ENCODE data around the gene GPR179. TPM values are rescaled to one million over a fixed set of nuclear protein-coding genes. Genes with fewer than 3 reads are reported as not detected.

The GPR179 gene
- polyA plus RNA-seq, 2 of the 4 experiments (the other 2 are of a cell fraction): 0.04 to 0.08 TPM

GRCh38 chr17:38351412-38352222 lies 7.9 kb upstream of the GPR179 start, which contains the start of gene SOCS7 (continued):
- no peak for TF ChIP-seq CBX2 (IDR thresholded peaks at IDR 0.05; ENCODE audit: borderline replicate concordance, low read depth)
- peak; percentile 72; the same call in 1 of the 2 replicates for TF ChIP-seq E2F6 (IDR thresholded peaks at IDR 0.05; ENCODE audit: borderline replicate concordance, low read depth)
- TF ChIP-seq MAZ (IDR thresholded peaks at IDR 0.05; ENCODE audit: borderline replicate concordance, low read depth, low read length): no peak
- peak; percentile 99 for TF ChIP-seq PHF8 (IDR thresholded peaks at IDR 0.05; ENCODE audit: borderline replicate concordance, low read depth)
- TF ChIP-seq POLR2A (IDR thresholded peaks at IDR 0.05; ENCODE audit: low read length): peak; percentile 96
- TF ChIP-seq HOXB5 (CRISPR knock-in tag; IDR thresholded peaks at IDR 0.05): peak; percentile 55; the same call in 1 of the 2 replicates
- TF ChIP-seq HOXA7 (CRISPR knock-in tag; IDR thresholded peaks at IDR 0.05): no peak
- TF ChIP-seq TFCP2L1 (CRISPR knock-in tag; IDR thresholded peaks at IDR 0.05): no peak
- TF ChIP-seq EP300 (IDR thresholded peaks at IDR 0.05): no peak
- TF ChIP-seq JUNB (IDR thresholded peaks at IDR 0.05): no peak
- 0 out of 2 replicates have a peak, but pooled peaks have one; percentile 29 for TF ChIP-seq PBX3 (IDR thresholded peaks at IDR 0.05)
- no peak for TF ChIP-seq NFE2L2 (conservative IDR thresholded peaks at IDR 0.05; ENCODE audit: low read length)
- TF ChIP-seq, protein P1, sequence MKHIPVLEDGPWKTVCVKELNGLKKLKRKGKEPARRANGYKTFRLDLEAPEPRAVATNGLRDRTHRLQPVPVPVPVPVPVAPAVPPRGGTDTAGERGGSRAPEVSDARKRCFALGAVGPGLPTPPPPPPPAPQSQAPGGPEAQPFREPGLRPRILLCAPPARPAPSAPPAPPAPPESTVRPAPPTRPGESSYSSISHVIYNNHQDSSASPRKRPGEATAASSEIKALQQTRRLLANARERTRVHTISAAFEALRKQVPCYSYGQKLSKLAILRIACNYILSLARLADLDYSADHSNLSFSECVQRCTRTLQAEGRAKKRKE (CRISPR knock-in tag; IDR thresholded peaks at IDR 0.05; ENCODE audit: low read depth): no peak
- no peak for TF ChIP-seq SMC3 (IDR thresholded peaks at IDR 0.05)
- no peak for TF ChIP-seq ZC3H11A (IDR thresholded peaks at IDR 0.05)
- no peak for TF ChIP-seq HES2 (IDR thresholded peaks at IDR 0.05)
- peak; percentile 83 for TF ChIP-seq HDAC2 (IDR thresholded peaks at IDR 0.05)
- TF ChIP-seq ZSCAN20 (CRISPR knock-in tag; IDR thresholded peaks at IDR 0.05): no peak
- peak; percentile 51; the same call in 1 of the 2 replicates for TF ChIP-seq HOXB13 (CRISPR knock-in tag; IDR thresholded peaks at IDR 0.05; ENCODE audit: low read depth)
- TF ChIP-seq FOXS1 (CRISPR knock-in tag; IDR thresholded peaks at IDR 0.05): no peak
- no peak for TF ChIP-seq RAD21 (conservative IDR thresholded peaks at IDR 0.05 in 1 of 2, IDR thresholded peaks at IDR 0.05 in 1 of 2)
- no peak for TF ChIP-seq MAFK (IDR thresholded peaks at IDR 0.05; ENCODE audit: partially characterized antibody)
- TF ChIP-seq CEBPB (IDR thresholded peaks at IDR 0.05): no peak
- TF ChIP-seq ESRRA (IDR thresholded peaks at IDR 0.05; ENCODE audit: borderline replicate concordance, low read length): no peak
- no peak for TF ChIP-seq RCOR1 (IDR thresholded peaks at IDR 0.05; ENCODE audit: low read depth, low read length)
- no peak for TF ChIP-seq RNF2 (IDR thresholded peaks at IDR 0.05; ENCODE audit: borderline replicate concordance, low read depth)
- TF ChIP-seq ZFP36 (IDR thresholded peaks at IDR 0.05; ENCODE audit: borderline replicate concordance, partially characterized antibody): no peak
- TF ChIP-seq JUN (IDR thresholded peaks at IDR 0.05): peak; percentile 85 to 89
- TF ChIP-seq, protein P2, sequence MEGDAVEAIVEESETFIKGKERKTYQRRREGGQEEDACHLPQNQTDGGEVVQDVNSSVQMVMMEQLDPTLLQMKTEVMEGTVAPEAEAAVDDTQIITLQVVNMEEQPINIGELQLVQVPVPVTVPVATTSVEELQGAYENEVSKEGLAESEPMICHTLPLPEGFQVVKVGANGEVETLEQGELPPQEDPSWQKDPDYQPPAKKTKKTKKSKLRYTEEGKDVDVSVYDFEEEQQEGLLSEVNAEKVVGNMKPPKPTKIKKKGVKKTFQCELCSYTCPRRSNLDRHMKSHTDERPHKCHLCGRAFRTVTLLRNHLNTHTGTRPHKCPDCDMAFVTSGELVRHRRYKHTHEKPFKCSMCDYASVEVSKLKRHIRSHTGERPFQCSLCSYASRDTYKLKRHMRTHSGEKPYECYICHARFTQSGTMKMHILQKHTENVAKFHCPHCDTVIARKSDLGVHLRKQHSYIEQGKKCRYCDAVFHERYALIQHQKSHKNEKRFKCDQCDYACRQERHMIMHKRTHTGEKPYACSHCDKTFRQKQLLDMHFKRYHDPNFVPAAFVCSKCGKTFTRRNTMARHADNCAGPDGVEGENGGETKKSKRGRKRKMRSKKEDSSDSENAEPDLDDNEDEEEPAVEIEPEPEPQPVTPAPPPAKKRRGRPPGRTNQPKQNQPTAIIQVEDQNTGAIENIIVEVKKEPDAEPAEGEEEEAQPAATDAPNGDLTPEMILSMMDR (IDR thresholded peaks at IDR 0.05): no peak
- no peak for TF ChIP-seq EHF (CRISPR knock-in tag; IDR thresholded peaks at IDR 0.05)
- no peak for TF ChIP-seq TP53 (CRISPR knock-in tag; IDR thresholded peaks at IDR 0.05)
- no peak for TF ChIP-seq NPAS2 (CRISPR knock-in tag; IDR thresholded peaks at IDR 0.05; ENCODE audit: borderline replicate concordance)
- no peak for TF ChIP-seq FOSB (CRISPR knock-in tag; IDR thresholded peaks at IDR 0.05)
